ENCODE measurements around the gene NAA60. TPM values are rescaled to one million over a fixed set of nuclear protein-coding genes. Genes with fewer than 3 reads are reported as not detected.

The NAA60 gene
- total and polyA plus RNA-seq, 9 of the 15 experiments (the other 6 are each of a cell fraction or from before 2014, with no cell fraction given), result 2.1 to 49.4 (median 10.3) TPM

- peak; percentile 60 for TF ChIP-seq ARID1B (IDR thresholded peaks at IDR 0.05)
- TF ChIP-seq ZNF699 (CRISPR knock-in tag; IDR thresholded peaks at IDR 0.05; ENCODE audit: insufficient replicate concordance), result no peak
- TF ChIP-seq ESRRB (CRISPR knock-in tag; IDR thresholded peaks at IDR 0.05; ENCODE audit: borderline replicate concordance), result no peak
- TF ChIP-seq ZBTB11 (CRISPR knock-in tag; IDR thresholded peaks at IDR 0.05), result no peak
- TF ChIP-seq ZNF407 (IDR thresholded peaks at IDR 0.05; ENCODE audit: low read depth), result no peak
- TF ChIP-seq RBM15 (IDR thresholded peaks at IDR 0.05; ENCODE audit: insufficient read depth, low read length), result no peak
- no peak for TF ChIP-seq E2F3 (CRISPR knock-in tag; IDR thresholded peaks at IDR 0.05)
- TF ChIP-seq MXD1 (CRISPR knock-in tag; IDR thresholded peaks at IDR 0.05; ENCODE audit: borderline replicate concordance, poor library complexity, severe bottlenecking), result no peak
- TF ChIP-seq ZBTB12 (CRISPR knock-in tag; IDR thresholded peaks at IDR 0.05), result no peak
- no peak for TF ChIP-seq ELF1 (tag; IDR thresholded peaks at IDR 0.05)
- TF ChIP-seq KDM1A (IDR thresholded peaks at IDR 0.05), result peak in 1 of 2 experiments; percentile 62; a peak in 2 of 4 replicates
- TF ChIP-seq ZFPM2 (CRISPR knock-in tag; IDR thresholded peaks at IDR 0.05), result no peak
- no peak for TF ChIP-seq TAF1 (IDR thresholded peaks at IDR 0.05; ENCODE audit: control insufficient read depth, extremely low read depth, insufficient read depth, low read length, severe bottlenecking)
Observed at GRCh38 chr16:3459401-3460090, 16.1 kb downstream of the NAA60 start (continued).
